B cell (primary cell): ENCODE measurements around the gene SLC10A2. TPM values are rescaled to one million over a fixed set of nuclear protein-coding genes. Genes with fewer than 3 reads are reported as not detected.

ENCODE experiments used
- ATAC-seq: fragments of 200-7000 bp; cut with Tn5 transposase; one replicate; pipeline ENCODE4 v1.10.0; 2021; ENCODE audit warnings: low read depth, mild to moderate bottlenecking, moderate number of reproducible peaks, moderate library complexity
- CTCF ChIA-PET: fragments of 350-600 bp; sonication (Branson Sonifier 250); formaldehyde crosslinking; loops from one replicate; lab custom pipeline; 2021; ENCODE audit warnings: antibody characterized with exemption, inconsistent platforms; lab: Charles Lee
- POLR2A ChIA-PET: fragments of 350-600 bp; sonication (Branson Sonifier 250); formaldehyde crosslinking; loops from one replicate; lab custom pipeline; 2021; ENCODE audit warnings: antibody characterized with exemption; lab: Charles Lee
- DNase-seq: peaks from one replicate; pipeline ENCODE4 v3.0.0; 2013
- H2AFZ ChIP-seq: 2 replicates; pipeline ENCODE4 v1.6.1; 2012; ENCODE audit warnings: mild to moderate bottlenecking, low read depth, low read length; ENCODE audit not compliant: insufficient read depth, poor library complexity, severe bottlenecking
- H3K27ac ChIP-seq, 2 donors: 1 replicate in 1 of 2; 2 replicates in 1 of 2; pipeline ENCODE4 v1.5.1; 2012 to 2013; ENCODE audit warnings: low read length in 2 of 2, mild to moderate bottlenecking in 2 of 2, moderate library complexity in 1 of 2
- H3K27me3 ChIP-seq, 4 experiments: fragments of 200-600 bp in 1 of 4; sonication (generic) in 1 of 4; replicated peaks in 1 of 4; 1 replicate in 2 of 4; 2 replicates in 2 of 4; pipeline versions ENCODE4 v1.6.1 to v1.7.0; 2013 to 2016; ENCODE audit warnings: low read length in 3 of 4, mild to moderate bottlenecking in 2 of 4, mixed read lengths in 1 of 4, moderate library complexity in 1 of 4; ENCODE audit not compliant: insufficient read depth in 4 of 4, control insufficient read depth in 3 of 4; ENCODE audit errors: control extremely low read depth in 1 of 4
- H3K36me3 ChIP-seq, 2 experiments: replicated peaks in 1 of 2; 1 replicate in 1 of 2; 2 replicates in 1 of 2; pipeline versions ENCODE4 v1.6.1 to v1.7.1; 2013; ENCODE audit warnings: low read length in 1 of 2; ENCODE audit not compliant: insufficient read depth in 2 of 2, control insufficient read depth in 1 of 2; ENCODE audit errors: control extremely low read depth in 1 of 2, extremely low read depth in 1 of 2
- H3K4me1 ChIP-seq, 2 donors: fragments of 200-600 bp in 1 of 2; sonication (generic) in 1 of 2; 1 replicate in 1 of 2; 2 replicates in 1 of 2; pipeline versions ENCODE4 v1.5.1 to v1.6.1; 2013 to 2017; ENCODE audit warnings: low read length in 2 of 2; ENCODE audit not compliant: control insufficient read depth in 2 of 2, insufficient read depth in 2 of 2
- H3K4me2 ChIP-seq: replicated peaks from 2 replicates; pipeline ENCODE3; 2012; ENCODE audit warnings: mild to moderate bottlenecking, low read depth, low read length; ENCODE audit not compliant: poor library complexity, severe bottlenecking
- H3K4me3 ChIP-seq, 5 experiments: fragments of 200-600 bp in 1 of 5; sonication (generic) in 1 of 5; 1 replicate in 3 of 5; 2 replicates in 2 of 5; pipeline versions ENCODE4 v1.5.1 to v1.7.0; 2011 to 2016; ENCODE audit warnings: low read length in 4 of 5, mild to moderate bottlenecking in 4 of 5, low read depth in 2 of 5, control low read depth in 1 of 5, moderate library complexity in 1 of 5; ENCODE audit not compliant: insufficient read depth in 1 of 5; ENCODE audit errors: control extremely low read depth in 1 of 5, extremely low read depth in 1 of 5
- H3K79me2 ChIP-seq: fragments of 200-600 bp; sonication (generic); one replicate; pipeline ENCODE4 v1.6.0; 2016; ENCODE audit warnings: low read length; ENCODE audit not compliant: control insufficient read depth, insufficient read depth
- H3K9ac ChIP-seq: fragments of 200-600 bp; sonication (generic); 2 replicates; pipeline ENCODE4 v1.6.1; 2017; ENCODE audit warnings: mild to moderate bottlenecking, low read length, moderate library complexity
- H3K9me3 ChIP-seq, 3 donors: one replicate each; pipeline versions ENCODE4 v1.6.1 to v1.7.1; 2013; ENCODE audit warnings: low read length in 2 of 3; ENCODE audit not compliant: control insufficient read depth in 2 of 3, insufficient read depth in 1 of 3; ENCODE audit errors: control extremely low read depth in 1 of 3
- H4K20me1 ChIP-seq: 2 replicates; pipeline ENCODE4 v1.6.0; 2012; ENCODE audit warnings: mild to moderate bottlenecking, low read length; ENCODE audit not compliant: insufficient read depth, control insufficient read depth, poor library complexity, severe bottlenecking
- H3K27ac Mint-ChIP-seq: one replicate; pipeline ENCODE4 v1.8.0; 2021; ENCODE audit warnings: mixed read lengths
- H3K27me3 Mint-ChIP-seq: one replicate; pipeline ENCODE4 v1.8.0; 2021; ENCODE audit warnings: mixed read lengths
- H3K4me1 Mint-ChIP-seq: one replicate; pipeline ENCODE4 v1.8.0; 2021; ENCODE audit warnings: mixed read lengths
- H3K4me3 Mint-ChIP-seq: one replicate; pipeline ENCODE4 v1.8.0; 2021; ENCODE audit warnings: mixed read lengths
- H3K9me3 Mint-ChIP-seq: one replicate; pipeline ENCODE4 v1.8.0; 2022; ENCODE audit warnings: mixed read lengths; ENCODE audit not compliant: insufficient read depth
- CTCF ChIP-seq: fragments of 200-600 bp; IDR thresholded peaks from one replicate; pipeline ENCODE4 v1.8.0; 2022; ENCODE audit warnings: antibody characterized with exemption, mild to moderate bottlenecking
- EZH2 ChIP-seq: IDR thresholded peaks from 2 replicates; pipeline ENCODE4 v1.6.1; 2012; ENCODE audit warnings: borderline replicate concordance, low read depth, mild to moderate bottlenecking, moderate library complexity, low read length; ENCODE audit not compliant: insufficient read depth, poor library complexity, severe bottlenecking
- WGBS: methylation state at CpG from one replicate; pipeline ENCODE4 v1.1.5; 2013; ENCODE audit warnings: missing lambda C conversion rate; ENCODE audit not compliant: insufficient coverage; 5-methylcytosine and 5-hydroxymethylcytosine counted together
- intact Hi-C: fragments of 100-400 bp; cut with micrococcal nuclease; formaldehyde crosslinking; loops from one replicate; pipeline ENCODE4 v1.10.0; 2022
- polyA plus RNA-seq: library from polyadenylated mRNA; depleted of rRNA; stranded (reverse); fragments of >200 nt; gene quantifications from 2 replicates; pipeline ENCODE4 v1.2.3, GENCODE V29; 2012
- total RNA-seq, 2 donors: library from RNA; stranded (reverse); fragments of 120-200 nt in 1 of 2; gene quantifications; 1 replicate in 1 of 2; 2 replicates in 1 of 2; pipeline versions ENCODE4 v1.2.3 to v1.2.4, GENCODE V29; 2013 to 2022

Gene SLC10A2
- total and polyA plus RNA-seq, 2 donors (not counting 1 experiment from before 2014, with no cell fraction given), result not detected

GRCh38 chr13:103040006-103040405, 26.2 kb downstream of the SLC10A2 start:
- no peak for ATAC-seq
- no peak for DNase-seq
- ChIA-PET CTCF (interaction anchor here (0.7 kb wide), 1 partner anchor 9 kb away, joined by 3 read pairs; no protein-coding TSS in a partner anchor), POLR2A (no interaction called here)
- no peaks in the 10 kb centered on the region for H4K20me1 ChIP-seq
- peaks cover 0 to 4% (median 0%) of the 10 kb centered on the region in 3 donors for H3K9me3 ChIP-seq
- H3K4me2 ChIP-seq, result no peak overlapping the region
- Mint-ChIP-seq H3K4me1 (no peaks in the 10 kb centered on the region), H3K27me3 (no peaks in the 10 kb centered on the region), H3K4me3 (no peak overlapping the region), H3K9me3 (no peaks in the 10 kb centered on the region), H3K27ac (no peak overlapping the region)
- intact Hi-C loops, result no loop called here
- no peak overlapping the region for H3K27ac ChIP-seq
- H3K4me3 ChIP-seq, result no peak overlapping the region
- TF ChIP-seq EZH2 (no peak), CTCF (no peak)
- H2AFZ ChIP-seq, result no peak overlapping the region
- no CpG with 5 or more reads among the region's 1 CpG for WGBS
- H3K27me3 ChIP-seq, result no peaks in the 10 kb centered on the region
- no peaks in the 10 kb centered on the region for H3K36me3 ChIP-seq
- H3K79me2 ChIP-seq, result no peaks in the 10 kb centered on the region
- peaks cover 4% of the 10 kb centered on the region in 2 donors for H3K4me1 ChIP-seq
- no peak overlapping the region for H3K9ac ChIP-seq

GRCh38 chr13:103039183-103039582, 27.0 kb downstream of the SLC10A2 start:
- no peaks in the 10 kb centered on the region for H3K27me3 ChIP-seq
- H3K4me3 ChIP-seq, result no peak overlapping the region
- no peak for TF ChIP-seq EZH2
- TF ChIP-seq CTCF, result no peak
- ChIA-PET CTCF (no interaction called here), POLR2A (no interaction called here)
- no peak overlapping the region for H2AFZ ChIP-seq
- no peak overlapping the region for H3K27ac ChIP-seq
- no CpG with 5 or more reads among the region's 2 CpGs for WGBS
- H3K27me3 Mint-ChIP-seq, result no peaks in the 10 kb centered on the region
- no peaks in the 10 kb centered on the region for H3K36me3 ChIP-seq
- H3K9ac ChIP-seq, result no peak overlapping the region
- DNase-seq (no peak), ATAC-seq (no peak)
- H3K27ac Mint-ChIP-seq, result no peak overlapping the region
- intact Hi-C loops, result no loop called here
- no peaks in the 10 kb centered on the region for H3K79me2 ChIP-seq
- peaks cover 7 to 11% of the 10 kb centered on the region in 2 donors for H3K4me1 ChIP-seq
- H3K4me3 Mint-ChIP-seq, result no peak overlapping the region
- no peak overlapping the region for H3K4me2 ChIP-seq
- peaks cover under 1% of the 10 kb centered on the region for H3K4me1 Mint-ChIP-seq
- no peaks in the 10 kb centered on the region for H3K9me3 Mint-ChIP-seq
- no peaks in the 10 kb centered on the region for H4K20me1 ChIP-seq
- peaks cover 0 to 4% (median 0%) of the 10 kb centered on the region in 3 donors for H3K9me3 ChIP-seq
